ENCODE data around the gene SEMA5A. TPM values are rescaled to one million over a fixed set of nuclear protein-coding genes. Genes with fewer than 3 reads are reported as not detected.

SEMA5A gene
- total and polyA plus RNA-seq, 2 of the 13 experiments (the other 11 are each of a cell fraction or from before 2014, with no cell fraction given): 0.01 TPM; not detected in 1

GRCh38 chr5:9544502-9545135 is 1.3 kb downstream of the SEMA5A start (continued):
- TF ChIP-seq GABPB1 (CRISPR knock-in tag; IDR thresholded peaks at IDR 0.05): peak; percentile 46; the same call in 1 of the 2 replicates
- TF ChIP-seq ZNF205 (CRISPR knock-in tag; IDR thresholded peaks at IDR 0.05): 0 out of 2 replicates have a peak, but pooled peaks have one; percentile 60
- TF ChIP-seq CTCF (CRISPR knock-in tag; IDR thresholded peaks at IDR 0.05): peak; percentile 91
- peak; percentile 24; the same call in 1 of the 2 replicates for TF ChIP-seq ZMYM4 (CRISPR knock-in tag; IDR thresholded peaks at IDR 0.05)
- no peak for TF ChIP-seq ZBTB38 (CRISPR knock-in tag; IDR thresholded peaks at IDR 0.05)
- 0 out of 2 replicates have a peak, but pooled peaks have one; percentile 10 for TF ChIP-seq NFATC3 (CRISPR knock-in tag; IDR thresholded peaks at IDR 0.05)
- TF ChIP-seq PCBP1 (IDR thresholded peaks at IDR 0.05; ENCODE audit: borderline replicate concordance, low read depth, low read length): 0 out of 2 replicates have a peak, but pooled peaks have one; percentile 49
- TF ChIP-seq KDM2A (CRISPR knock-in tag; IDR thresholded peaks at IDR 0.05; ENCODE audit: borderline replicate concordance, low read depth): peak; percentile 77; the same call in 1 of the 2 replicates
- TF ChIP-seq RAD21 (CRISPR knock-in tag; IDR thresholded peaks at IDR 0.05): peak; percentile 51; the same call in 1 of the 2 replicates

- in situ Hi-C loops (cut with HindIII; ENCODE audit: extremely low pct_ligation_motif_present, low pct_unique_long_range_greater_than_20kb): loop anchor here (5.0 kb wide), 1 partner anchor 1617 kb away; no protein-coding TSS in a partner anchor
- no peak overlapping the region for H3K4me3 ChIP-seq (replicated peaks in 1 of 3; ENCODE audit: insufficient read depth in 1 of 3, low read depth in 2 of 3, low read length in 3 of 3)
- TF ChIP-seq MEIS2 (CRISPR knock-in tag; IDR thresholded peaks at IDR 0.05) (no peak), ETS1 (CRISPR knock-in tag; IDR thresholded peaks at IDR 0.05) (no peak), EEA1 (CRISPR knock-in tag; IDR thresholded peaks at IDR 0.05; ENCODE audit: borderline replicate concordance) (no peak)
- TF ChIP-seq, protein P1, sequence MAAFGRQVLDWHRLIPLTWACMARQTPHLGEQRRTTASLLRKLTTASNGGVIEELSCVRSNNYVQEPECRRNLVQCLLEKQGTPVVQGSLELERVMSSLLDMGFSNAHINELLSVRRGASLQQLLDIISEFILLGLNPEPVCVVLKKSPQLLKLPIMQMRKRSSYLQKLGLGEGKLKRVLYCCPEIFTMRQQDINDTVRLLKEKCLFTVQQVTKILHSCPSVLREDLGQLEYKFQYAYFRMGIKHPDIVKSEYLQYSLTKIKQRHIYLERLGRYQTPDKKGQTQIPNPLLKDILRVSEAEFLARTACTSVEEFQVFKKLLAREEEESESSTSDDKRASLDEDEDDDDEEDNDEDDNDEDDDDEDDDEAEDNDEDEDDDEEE (CRISPR knock-in tag; IDR thresholded peaks at IDR 0.05): no peak
Measured at GRCh38 chr5:9544056-9544455, 1.8 kb downstream of the SEMA5A start.

More at GRCh38 chr5:9544056-9544455, 1.8 kb downstream of the SEMA5A start:
- Histone ChIP-seq H3K27me3 (ENCODE audit: control insufficient read depth in 1 of 2, insufficient read depth in 2 of 2, low read length in 2 of 2) (peaks cover 2 to 13% of the 10 kb centered on the region in 2 experiments; a peak in 4 of 5 replicates), H3K36me3 (replicated peaks in 1 of 2; ENCODE audit: control insufficient read depth in 1 of 2, insufficient read depth in 2 of 2, low read length in 2 of 2) (no peaks in the 10 kb centered on the region), H2AFZ (ENCODE audit: low read length) (no peak overlapping the region), H3K79me2 (ENCODE audit: insufficient read depth, low read length) (no peaks in the 10 kb centered on the region), H3K4me1 (ENCODE audit: insufficient read depth, low read length) (no peaks in the 10 kb centered on the region), H4K20me1 (ENCODE audit: insufficient read depth, low read length) (no peaks in the 10 kb centered on the region), H3K4me2 (ENCODE audit: low read depth, low read length) (peak overlapping the region; percentile 16; the same call in 1 of the 2 replicates), H3K9me3 (ENCODE audit: low read length) (no peaks in the 10 kb centered on the region), H3K27ac (ENCODE audit: extremely low read length, insufficient read depth, low read length) (no peak overlapping the region), H3K9ac (ENCODE audit: insufficient read depth, low read depth, low read length) (no peak overlapping the region)
- intact Hi-C loops (cut with micrococcal nuclease; ENCODE audit: unreplicated experiment): loop anchor here (1.0 to 2.0 kb wide), 2 partner anchors 183 to 1615 kb away; no protein-coding TSS in a partner anchor
- 7% methylated on average over 6 of the region's 6 CpGs for WGBS (ENCODE audit: low lambda C conversion rate)
- no peak for DNase-seq (ENCODE audit: low spot score)
- ChIA-PET POLR2A (no interaction called here), CTCF (ENCODE audit: low intra/inter-chr PET ratio, low total read pairs) (interaction anchor here (0.9 to 1.4 kb wide), 2 partner anchors 182 to 1616 kb away, joined by 4 to 5 read pairs; no protein-coding TSS in a partner anchor)
- BruUV-seq (replicated peaks): no TSS peak
- ATAC-seq: no peak; the same call in 2 of the 3 replicates
- no peak for FAIRE-seq
